ENCODE results near the gene TRPC4AP.

The TRPC4AP gene

GRCh38 chr20:35001596-35002362 lies 90.8 kb downstream of the TRPC4AP start:
- DNase-seq (ENCODE audit: low read depth), result no peak
- no peak overlapping the region for H3K4me3 ChIP-seq (replicated peaks; ENCODE audit: low read depth, low read length)
- TF ChIP-seq CTCF (IDR thresholded peaks at IDR 0.05; ENCODE audit: low read length, missing control alignments), result peak; percentile 35

DNA sequence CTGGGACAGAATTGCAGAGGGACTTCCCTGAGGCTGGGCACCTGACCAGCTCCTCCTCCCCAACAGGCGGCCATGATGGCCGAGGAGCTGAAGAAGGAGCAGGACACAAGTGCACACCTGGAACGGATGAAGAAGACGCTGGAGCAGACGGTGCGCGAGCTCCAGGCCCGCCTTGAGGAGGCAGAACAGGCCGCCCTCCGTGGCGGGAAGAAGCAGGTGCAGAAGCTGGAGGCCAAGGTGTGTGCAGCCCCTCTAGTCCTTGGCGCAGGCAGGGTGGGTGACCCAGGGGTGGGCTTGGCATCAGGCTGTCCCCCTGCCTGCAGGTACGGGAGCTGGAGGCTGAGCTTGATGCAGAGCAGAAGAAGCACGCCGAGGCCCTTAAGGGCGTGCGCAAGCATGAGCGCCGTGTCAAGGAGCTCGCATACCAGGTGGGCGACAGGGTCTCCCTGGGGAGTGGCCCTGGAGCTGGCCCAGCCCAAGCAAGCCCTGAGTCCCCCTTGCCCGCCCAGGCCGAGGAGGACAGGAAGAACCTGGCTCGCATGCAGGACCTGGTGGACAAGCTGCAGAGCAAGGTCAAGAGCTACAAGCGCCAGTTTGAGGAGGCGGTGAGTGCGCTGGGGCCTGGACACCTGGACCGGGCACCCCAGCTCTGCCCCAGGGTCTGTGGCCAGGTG lies 91.5 kb downstream of the TRPC4AP start:
- DNase-seq (ENCODE audit: low read depth), result no peak

GRCh38 chr20:35000311-35000921 lies 92.2 kb downstream of the TRPC4AP start:
- no peak for DNase-seq (ENCODE audit: low read depth)
- no peak overlapping the region for H3K4me3 ChIP-seq (replicated peaks; ENCODE audit: low read depth, low read length)
- TF ChIP-seq CTCF (IDR thresholded peaks at IDR 0.05; ENCODE audit: low read length, missing control alignments), result no peak

More for the DNA sequence above, 91.5 kb downstream of the TRPC4AP start:
- H3K4me3 ChIP-seq (replicated peaks; ENCODE audit: low read depth, low read length), result no peak overlapping the region
- no peak for TF ChIP-seq CTCF (IDR thresholded peaks at IDR 0.05; ENCODE audit: low read length, missing control alignments)

DNA sequence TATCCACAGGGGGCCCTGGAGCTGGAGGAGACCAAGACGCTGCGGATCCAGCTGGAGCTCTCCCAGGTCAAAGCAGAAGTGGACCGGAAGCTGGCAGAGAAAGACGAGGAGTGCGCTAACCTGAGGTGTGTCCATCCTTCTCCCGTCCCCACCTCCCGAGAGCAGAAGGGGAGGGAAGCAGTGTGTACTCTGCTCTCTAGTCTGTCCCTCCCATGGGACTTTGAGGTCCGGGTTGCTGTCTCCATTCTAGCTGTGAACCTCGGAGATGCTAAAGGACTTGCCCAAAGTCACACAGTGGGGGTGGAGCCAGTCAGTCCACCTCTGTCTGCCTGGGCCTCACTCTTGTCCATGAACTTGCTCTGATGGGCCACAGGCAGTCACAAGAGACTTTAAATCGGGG lies 92.8 kb downstream of the TRPC4AP start:
- DNase-seq (ENCODE audit: low read depth), result no peak
- no peak for TF ChIP-seq CTCF (IDR thresholded peaks at IDR 0.05; ENCODE audit: low read length, missing control alignments)
- no peak overlapping the region for H3K4me3 ChIP-seq (replicated peaks; ENCODE audit: low read depth, low read length)

DNA sequence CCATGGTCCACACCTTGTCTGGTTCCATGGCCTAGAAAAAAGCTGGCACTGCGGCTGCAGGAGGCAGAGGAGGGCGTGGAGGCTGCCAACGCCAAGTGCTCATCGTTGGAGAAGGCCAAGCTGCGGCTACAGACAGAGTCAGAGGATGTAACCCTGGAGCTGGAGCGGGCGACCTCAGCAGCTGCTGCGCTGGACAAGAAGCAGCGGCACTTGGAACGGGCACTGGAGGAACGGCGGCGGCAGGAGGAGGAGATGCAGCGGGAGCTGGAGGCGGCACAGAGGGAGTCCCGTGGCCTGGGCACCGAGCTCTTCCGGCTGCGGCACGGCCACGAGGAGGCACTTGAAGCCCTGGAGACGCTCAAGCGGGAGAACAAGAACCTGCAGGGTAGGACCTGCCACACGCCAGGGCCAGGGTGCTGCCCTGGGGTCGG lies 93.6 kb downstream of the TRPC4AP start:
- no peak overlapping the region for H3K4me3 ChIP-seq (replicated peaks; ENCODE audit: low read depth, low read length)
- no peak for DNase-seq (ENCODE audit: low read depth)
- TF ChIP-seq CTCF (IDR thresholded peaks at IDR 0.05; ENCODE audit: low read length, missing control alignments), result no peak

GRCh38 chr20:34998331-34998950 lies 94.2 kb downstream of the TRPC4AP start:
- H3K4me3 ChIP-seq (replicated peaks; ENCODE audit: low read depth, low read length), result no peak overlapping the region
- TF ChIP-seq CTCF (IDR thresholded peaks at IDR 0.05; ENCODE audit: low read length, missing control alignments), result no peak
- DNase-seq (ENCODE audit: low read depth), result no peak
